Stimulated activated CD4-positive, alpha-beta T cell treated with anti-CD3 and anti-CD28 coated beads, Interleukin-15, amount 100 ng/mL, for 1 hour (primary cell): ENCODE measurements around the gene KIF18B.

Experiments used
- DNase-seq, 2 donors: peaks; one replicate each; pipeline ENCODE4 v3.0.0-alpha.2; 2020; ENCODE audit warnings: low read depth in 1 of 2, low spot score in 1 of 2

KIF18B gene

DNA sequence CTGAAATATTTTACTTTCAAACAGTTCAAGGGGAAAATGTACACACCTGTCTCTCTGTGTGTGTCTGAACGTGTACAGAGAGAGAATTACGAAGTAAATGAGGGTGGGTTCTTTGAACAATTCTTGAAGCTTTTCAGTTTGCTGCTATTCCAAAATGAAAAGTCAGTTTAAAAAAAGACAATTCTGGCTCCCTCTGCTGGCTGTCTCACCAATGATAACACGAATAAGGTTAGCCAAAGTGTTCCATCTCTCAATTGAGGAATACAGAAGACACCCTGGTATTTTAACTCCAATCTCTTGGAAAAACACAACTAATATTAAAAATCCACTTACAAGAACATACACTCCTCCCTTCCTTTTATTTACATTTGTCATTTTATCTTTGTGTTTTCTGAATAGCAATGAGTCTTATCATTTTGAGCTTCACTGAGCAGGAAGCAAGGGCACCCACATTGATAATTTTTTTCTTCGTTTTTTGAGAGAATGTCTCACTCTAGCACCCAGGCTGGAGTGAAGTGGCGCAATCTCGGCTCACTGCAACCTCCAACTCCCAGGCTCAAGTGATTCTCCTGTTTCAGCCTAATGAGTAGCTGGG lies 68.8 kb downstream of the KIF18B start:
- DNase-seq, result no peak

DNA sequence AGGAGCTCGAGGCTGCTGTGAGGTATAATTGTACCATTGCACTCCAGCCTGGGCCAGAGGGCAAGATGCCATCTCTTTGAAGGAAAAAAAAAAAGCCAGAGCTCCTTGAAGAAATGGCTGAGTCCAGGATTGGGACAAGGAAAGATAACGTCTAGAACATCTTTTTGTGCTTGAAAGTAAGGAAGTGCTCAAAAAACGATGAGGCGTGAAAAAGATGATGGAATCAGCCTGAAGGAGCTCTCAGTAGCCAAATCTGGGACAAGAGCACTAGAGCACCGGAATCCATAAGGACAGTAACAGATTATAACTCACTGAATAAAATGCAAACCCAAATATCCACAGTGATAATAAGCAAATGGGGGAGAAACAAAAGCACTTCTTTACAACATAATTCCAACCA lies 70.5 kb downstream of the KIF18B start:
- DNase-seq, result no peak

DNA sequence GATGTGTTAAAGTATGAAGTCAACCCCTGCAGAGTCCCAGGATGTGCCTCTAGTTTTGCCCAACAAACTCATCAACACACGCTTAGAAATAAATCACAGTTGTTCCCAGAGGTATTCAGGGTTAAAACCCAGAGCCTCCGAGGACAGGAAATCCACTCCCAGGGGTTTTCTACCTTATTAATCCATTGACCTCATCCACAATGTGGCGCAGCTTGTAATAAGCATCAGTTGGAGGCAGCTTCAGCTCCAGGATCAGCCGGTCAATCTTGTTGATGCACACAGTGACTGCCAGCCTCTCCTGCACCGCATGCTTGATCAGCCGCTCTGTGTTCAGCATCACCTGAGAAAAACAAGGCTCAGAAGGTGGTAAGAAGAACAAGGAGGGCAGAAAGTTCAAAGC lies 71.8 kb downstream of the KIF18B start:
- no peak for DNase-seq
